GM19455 (cell line): Measurements from ENCODE around the gene GLRA1.

Experiments used
- ATAC-seq: cut with Tn5 transposase; IDR thresholded peaks from one replicate; pipeline ENCODE4 v1.9.1; 2021; ENCODE audit not compliant: unreplicated experiment

Gene GLRA1

GRCh38 chr5:151779531-151780125, 145.0 kb downstream of the GLRA1 start:
- no peak for ATAC-seq

- no peak for ATAC-seq
Observed at GRCh38 chr5:151775025-151775606, 149.5 kb downstream of the GLRA1 start.

GRCh38 chr5:151773951-151774350, 150.7 kb downstream of the GLRA1 start:
- no peak for ATAC-seq

DNA sequence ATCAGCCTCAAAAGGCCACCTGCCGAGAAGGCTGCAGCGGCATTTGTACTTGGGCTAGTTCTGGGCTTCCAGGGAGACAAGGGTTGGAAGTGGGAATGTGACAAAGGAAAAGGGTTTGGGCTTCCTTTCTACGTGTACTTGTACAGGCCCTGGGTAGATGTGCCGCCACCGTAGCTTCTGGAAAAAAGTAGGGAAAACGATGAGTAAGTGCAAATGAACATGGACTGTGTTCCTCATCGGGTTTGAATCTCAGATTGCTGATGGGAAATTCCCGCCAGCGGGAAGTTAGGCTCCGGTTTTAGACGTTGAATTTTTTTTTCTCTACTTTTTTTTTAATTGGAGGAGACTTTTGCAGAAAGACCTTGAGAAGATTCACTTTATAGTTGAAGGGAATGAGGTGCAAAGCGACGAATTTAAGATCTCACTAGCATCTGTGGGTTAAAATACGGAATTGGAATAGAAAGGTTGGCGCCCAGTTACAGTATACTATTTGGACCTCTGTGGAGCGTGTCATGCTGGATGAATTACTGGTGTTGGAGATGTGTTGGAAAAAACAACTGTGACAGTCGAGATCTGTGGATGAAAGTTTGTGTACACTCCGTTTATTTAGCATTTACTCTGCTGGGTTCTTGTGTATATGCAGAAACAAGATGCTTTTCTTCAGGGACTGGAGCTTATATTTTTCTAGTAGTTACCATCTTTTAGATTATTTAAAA, 151.6 kb downstream of the GLRA1 start:
- ATAC-seq = no peak
